Measurements from ENCODE around the gene BCL11A. TPM values are rescaled to one million over a fixed set of nuclear protein-coding genes. Genes with fewer than 3 reads are reported as not detected.

Gene BCL11A
- total and polyA plus RNA-seq, 2 of the 13 experiments (the other 11 are each of a cell fraction or from before 2014, with no cell fraction given): not detected

GRCh38 chr2:60555066-60555782 is 1.8 kb upstream of the BCL11A start (continued):
- TF ChIP-seq SNAPC5 (CRISPR knock-in tag; IDR thresholded peaks at IDR 0.05; ENCODE audit: borderline replicate concordance): no peak

GRCh38 chr2:60554646-60555065 is 1.2 kb upstream of the BCL11A start:
- no peaks in the 10 kb centered on the region for H3K9me3 ChIP-seq (ENCODE audit: low read length)
- CTCF ChIA-PET (ENCODE audit: low intra/inter-chr PET ratio, low total read pairs): no interaction called here
- DNase-seq (ENCODE audit: low spot score) (no peak), FAIRE-seq (no peak), ATAC-seq (peak; percentile 66)
- H3K4me3 ChIP-seq (replicated peaks in 1 of 3; ENCODE audit: insufficient read depth in 1 of 3, low read depth in 2 of 3, low read length in 3 of 3): peak overlapping the region; percentile 62 to 68 (median 64)
- H3K9ac ChIP-seq (ENCODE audit: insufficient read depth, low read depth, low read length): no peak overlapping the region
- peaks cover 23% of the 10 kb centered on the region for H3K4me1 ChIP-seq (ENCODE audit: insufficient read depth, low read length)
- H3K27ac ChIP-seq (ENCODE audit: extremely low read length, insufficient read depth, low read length): no peak overlapping the region
- H3K36me3 ChIP-seq (replicated peaks in 1 of 2; ENCODE audit: control insufficient read depth in 1 of 2, insufficient read depth in 2 of 2, low read length in 2 of 2): no peaks in the 10 kb centered on the region
- POLR2A ChIA-PET: no interaction called here
- H3K27me3 ChIP-seq (ENCODE audit: control insufficient read depth in 1 of 2, insufficient read depth in 2 of 2, low read length in 2 of 2): peaks cover 22 to 74% of the 10 kb centered on the region in 2 experiments
- in situ Hi-C loops (cut with HindIII; ENCODE audit: extremely low pct_ligation_motif_present, low pct_unique_long_range_greater_than_20kb) (no loop called here), intact Hi-C loops (cut with micrococcal nuclease; ENCODE audit: unreplicated experiment) (loop anchor here (5.0 kb wide), 2 partner anchors 97 to 117 kb away; no protein-coding TSS in a partner anchor)
- peak overlapping the region; percentile 93 for H3K4me2 ChIP-seq (ENCODE audit: low read depth, low read length)
- H2AFZ ChIP-seq (ENCODE audit: low read length): no peak overlapping the region
- BruUV-seq (replicated peaks): no TSS peak
- H4K20me1 ChIP-seq (ENCODE audit: insufficient read depth, low read length): peaks cover 4% of the 10 kb centered on the region; the same call in 1 of the 2 replicates
- H3K79me2 ChIP-seq (ENCODE audit: insufficient read depth, low read length): no peaks in the 10 kb centered on the region
- WGBS (ENCODE audit: low lambda C conversion rate): under 1% methylated on average over 27 of the region's 28 CpGs
- TF ChIP-seq ARID2 (CRISPR knock-in tag; IDR thresholded peaks at IDR 0.05; ENCODE audit: borderline replicate concordance): 0 out of 2 replicates have a peak, but pooled peaks have one; percentile 18
- TF ChIP-seq ZNF281 (CRISPR knock-in tag; IDR thresholded peaks at IDR 0.05; ENCODE audit: borderline replicate concordance): no peak
- TF ChIP-seq, protein P1, sequence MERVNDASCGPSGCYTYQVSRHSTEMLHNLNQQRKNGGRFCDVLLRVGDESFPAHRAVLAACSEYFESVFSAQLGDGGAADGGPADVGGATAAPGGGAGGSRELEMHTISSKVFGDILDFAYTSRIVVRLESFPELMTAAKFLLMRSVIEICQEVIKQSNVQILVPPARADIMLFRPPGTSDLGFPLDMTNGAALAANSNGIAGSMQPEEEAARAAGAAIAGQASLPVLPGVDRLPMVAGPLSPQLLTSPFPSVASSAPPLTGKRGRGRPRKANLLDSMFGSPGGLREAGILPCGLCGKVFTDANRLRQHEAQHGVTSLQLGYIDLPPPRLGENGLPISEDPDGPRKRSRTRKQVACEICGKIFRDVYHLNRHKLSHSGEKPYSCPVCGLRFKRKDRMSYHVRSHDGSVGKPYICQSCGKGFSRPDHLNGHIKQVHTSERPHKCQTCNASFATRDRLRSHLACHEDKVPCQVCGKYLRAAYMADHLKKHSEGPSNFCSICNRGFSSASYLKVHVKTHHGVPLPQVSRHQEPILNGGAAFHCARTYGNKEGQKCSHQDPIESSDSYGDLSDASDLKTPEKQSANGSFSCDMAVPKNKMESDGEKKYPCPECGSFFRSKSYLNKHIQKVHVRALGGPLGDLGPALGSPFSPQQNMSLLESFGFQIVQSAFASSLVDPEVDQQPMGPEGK (CRISPR knock-in tag; IDR thresholded peaks at IDR 0.05): 0 out of 2 replicates have a peak, but pooled peaks have one; percentile 20
- TF ChIP-seq CCDC6 (CRISPR knock-in tag; IDR thresholded peaks at IDR 0.05): peak; percentile 57
- TF ChIP-seq ZMYM4 (CRISPR knock-in tag; IDR thresholded peaks at IDR 0.05): 0 out of 2 replicates have a peak, but pooled peaks have one; percentile 23
- peak; percentile 49; the same call in 1 of the 2 replicates for TF ChIP-seq ZNF891 (CRISPR knock-in tag; IDR thresholded peaks at IDR 0.05)
- TF ChIP-seq, protein P2, sequence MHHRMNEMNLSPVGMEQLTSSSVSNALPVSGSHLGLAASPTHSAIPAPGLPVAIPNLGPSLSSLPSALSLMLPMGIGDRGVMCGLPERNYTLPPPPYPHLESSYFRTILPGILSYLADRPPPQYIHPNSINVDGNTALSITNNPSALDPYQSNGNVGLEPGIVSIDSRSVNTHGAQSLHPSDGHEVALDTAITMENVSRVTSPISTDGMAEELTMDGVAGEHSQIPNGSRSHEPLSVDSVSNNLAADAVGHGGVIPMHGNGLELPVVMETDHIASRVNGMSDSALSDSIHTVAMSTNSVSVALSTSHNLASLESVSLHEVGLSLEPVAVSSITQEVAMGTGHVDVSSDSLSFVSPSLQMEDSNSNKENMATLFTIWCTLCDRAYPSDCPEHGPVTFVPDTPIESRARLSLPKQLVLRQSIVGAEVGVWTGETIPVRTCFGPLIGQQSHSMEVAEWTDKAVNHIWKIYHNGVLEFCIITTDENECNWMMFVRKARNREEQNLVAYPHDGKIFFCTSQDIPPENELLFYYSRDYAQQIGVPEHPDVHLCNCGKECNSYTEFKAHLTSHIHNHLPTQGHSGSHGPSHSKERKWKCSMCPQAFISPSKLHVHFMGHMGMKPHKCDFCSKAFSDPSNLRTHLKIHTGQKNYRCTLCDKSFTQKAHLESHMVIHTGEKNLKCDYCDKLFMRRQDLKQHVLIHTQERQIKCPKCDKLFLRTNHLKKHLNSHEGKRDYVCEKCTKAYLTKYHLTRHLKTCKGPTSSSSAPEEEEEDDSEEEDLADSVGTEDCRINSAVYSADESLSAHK (CRISPR knock-in tag; IDR thresholded peaks at IDR 0.05; ENCODE audit: borderline replicate concordance): no peak
- TF ChIP-seq SMAD1 (CRISPR knock-in tag; IDR thresholded peaks at IDR 0.05; ENCODE audit: borderline replicate concordance, low read depth): 0 out of 2 replicates have a peak, but pooled peaks have one; percentile 9
- TF ChIP-seq ZNF879 (CRISPR knock-in tag; IDR thresholded peaks at IDR 0.05): no peak
- TF ChIP-seq ZSCAN25 (CRISPR knock-in tag; IDR thresholded peaks at IDR 0.05): no peak

Data from HepG2 (cell line).